Astrocyte (in vitro differentiated cells and primary cell): ENCODE results near the gene MAML2. TPM values are rescaled to one million over a fixed set of nuclear protein-coding genes. Genes with fewer than 3 reads are reported as not detected.

Experiments used
- DNase-seq: peaks from one replicate; pipeline ENCODE4 v3.0.0-alpha.2; 2010; ENCODE audit warnings: low read depth
- FAIRE-seq: peaks from 2 replicates; lab custom pipeline; 2011; peaks lifted over from hg19 to GRCh38; lab: Jason Lieb, UNC
- H2AFZ ChIP-seq: 2 replicates; pipeline ENCODE4 v1.6.0; 2012; ENCODE audit warnings: low read depth, low read length, inconsistent platforms
- H3K27ac ChIP-seq: 2 replicates; pipeline ENCODE4 v1.5.1; 2011; ENCODE audit warnings: low read depth, low read length, inconsistent platforms
- H3K27me3 ChIP-seq: 2 replicates; pipeline ENCODE4 v1.6.0; 2011; ENCODE audit warnings: low read length, inconsistent platforms; ENCODE audit not compliant: insufficient read depth
- H3K36me3 ChIP-seq: 2 replicates; pipeline ENCODE4 v1.5.1; 2011; ENCODE audit warnings: low read length, inconsistent platforms; ENCODE audit not compliant: insufficient read depth
- H3K4me1 ChIP-seq: 2 replicates; pipeline ENCODE4 v1.5.1; 2011; ENCODE audit warnings: low read length, inconsistent platforms; ENCODE audit not compliant: insufficient read depth
- H3K4me2 ChIP-seq: 2 replicates; pipeline ENCODE4 v1.6.0; 2012; ENCODE audit warnings: low read length, inconsistent platforms
- H3K4me3 ChIP-seq: 2 replicates; pipeline ENCODE4 v1.5.1; 2011; ENCODE audit warnings: low read depth, mild to moderate bottlenecking, low read length, inconsistent platforms; ENCODE audit not compliant: insufficient read depth
- H3K79me2 ChIP-seq: 2 replicates; pipeline ENCODE4 v1.6.0; 2012; ENCODE audit warnings: mild to moderate bottlenecking, low read length, inconsistent platforms; ENCODE audit not compliant: insufficient read depth
- H3K9ac ChIP-seq: 2 replicates; pipeline ENCODE4 v1.6.0; 2012; ENCODE audit warnings: mild to moderate bottlenecking, low read length, inconsistent platforms
- H3K9me3 ChIP-seq: 2 replicates; pipeline ENCODE4 v1.5.1; 2012; ENCODE audit warnings: low read depth, mild to moderate bottlenecking, low read length, inconsistent platforms; ENCODE audit not compliant: insufficient read depth
- H4K20me1 ChIP-seq: 2 replicates; pipeline ENCODE4 v1.6.0; 2012; ENCODE audit warnings: low read length, inconsistent platforms; ENCODE audit not compliant: insufficient read depth
- H3K27ac Mint-ChIP-seq: one replicate; pipeline ENCODE4 v1.8.0; 2021; ENCODE audit warnings: mild to moderate bottlenecking, mixed read lengths; ENCODE audit not compliant: unreplicated experiment
- H3K27me3 Mint-ChIP-seq: one replicate; pipeline ENCODE4 v1.8.0; 2021; ENCODE audit warnings: low read depth, mixed read lengths; ENCODE audit not compliant: unreplicated experiment
- H3K36me3 Mint-ChIP-seq: one replicate; pipeline ENCODE4 v1.8.0; 2021; ENCODE audit warnings: low read depth, mixed read lengths; ENCODE audit not compliant: unreplicated experiment
- H3K4me1 Mint-ChIP-seq: one replicate; pipeline ENCODE4 v1.8.0; 2021; ENCODE audit warnings: low read depth, mixed read lengths; ENCODE audit not compliant: unreplicated experiment
- H3K4me3 Mint-ChIP-seq: one replicate; pipeline ENCODE4 v1.8.0; 2021; ENCODE audit warnings: mild to moderate bottlenecking, moderate library complexity, mixed read lengths; ENCODE audit not compliant: unreplicated experiment
- H3K9me3 Mint-ChIP-seq: one replicate; pipeline ENCODE4 v1.8.0; 2021; ENCODE audit warnings: mild to moderate bottlenecking, mixed read lengths; ENCODE audit not compliant: unreplicated experiment
- EZH2 ChIP-seq: IDR thresholded peaks from 2 replicates; pipeline ENCODE4 v1.6.1; 2012; ENCODE audit warnings: mild to moderate bottlenecking, low read length, inconsistent platforms; ENCODE audit not compliant: insufficient read depth
- total RNA-seq: library from RNA; stranded (reverse); gene quantifications from 2 replicates; pipeline ENCODE4 v1.2.1, GENCODE V29; 2021
- TF ChIP-seq, protein P1 (sequence below): IDR thresholded peaks from 2 replicates; pipeline ENCODE4 v1.5.1; 2011; ENCODE audit warnings: low read depth, mild to moderate bottlenecking, inconsistent platforms, low read length, moderate library complexity; ENCODE audit not compliant: insufficient read depth

Gene MAML2
- total RNA-seq, 1 donor from 2014 or later = 27.4 TPM

DNA sequence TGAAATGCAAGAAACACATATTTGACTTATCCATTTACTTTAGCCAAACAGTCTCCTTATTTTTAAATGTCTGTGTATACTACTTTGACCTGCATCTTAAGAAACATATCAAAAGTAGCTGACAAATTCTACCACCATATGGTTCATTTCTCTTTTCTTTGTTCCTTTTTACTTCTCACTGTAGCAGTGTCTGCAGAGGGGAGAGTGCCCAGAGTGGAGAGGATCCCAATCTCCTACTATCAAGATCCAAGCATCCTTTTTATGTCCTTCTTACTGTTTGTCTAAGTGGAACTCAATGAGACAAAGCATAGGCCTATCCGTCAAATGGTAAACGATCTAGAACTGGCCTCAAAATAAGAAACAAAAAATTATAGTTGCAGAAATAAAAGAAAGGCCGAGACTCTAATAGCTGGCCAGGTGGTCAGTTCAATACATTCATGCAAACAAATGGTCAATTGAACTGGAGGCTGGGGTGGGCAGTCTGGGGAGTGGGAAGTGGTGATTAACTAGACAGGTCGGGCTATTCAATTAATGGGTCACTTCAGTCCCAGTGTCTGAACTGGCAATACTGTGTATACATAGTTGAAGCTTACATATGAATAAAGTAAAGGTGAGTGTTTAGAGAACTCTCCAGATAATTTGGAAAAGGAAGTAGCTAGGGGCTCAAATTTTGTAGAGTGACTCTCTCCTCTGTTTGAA, 149.1 kb downstream of the MAML2 start:
- no peak overlapping the region for H3K4me2 ChIP-seq

GRCh38 chr11:96191752-96192151, 151.2 kb downstream of the MAML2 start:
- Histone ChIP-seq H3K36me3 (no peaks in the 10 kb centered on the region), H3K27me3 (no peaks in the 10 kb centered on the region), H3K79me2 (peaks cover 56% of the 10 kb centered on the region), H2AFZ (no peak overlapping the region), H3K9me3 (no peaks in the 10 kb centered on the region), H3K4me3 (no peak overlapping the region), H3K4me1 (peaks cover 42% of the 10 kb centered on the region), H4K20me1 (no peaks in the 10 kb centered on the region), H3K9ac (no peak overlapping the region), H3K4me2 (no peak overlapping the region), H3K27ac (no peak overlapping the region)
- DNase-seq = no peak
- peaks cover 7% of the 10 kb centered on the region for H3K36me3 Mint-ChIP-seq
- no peak for TF ChIP-seq EZH2
- TF ChIP-seq, protein P1, sequence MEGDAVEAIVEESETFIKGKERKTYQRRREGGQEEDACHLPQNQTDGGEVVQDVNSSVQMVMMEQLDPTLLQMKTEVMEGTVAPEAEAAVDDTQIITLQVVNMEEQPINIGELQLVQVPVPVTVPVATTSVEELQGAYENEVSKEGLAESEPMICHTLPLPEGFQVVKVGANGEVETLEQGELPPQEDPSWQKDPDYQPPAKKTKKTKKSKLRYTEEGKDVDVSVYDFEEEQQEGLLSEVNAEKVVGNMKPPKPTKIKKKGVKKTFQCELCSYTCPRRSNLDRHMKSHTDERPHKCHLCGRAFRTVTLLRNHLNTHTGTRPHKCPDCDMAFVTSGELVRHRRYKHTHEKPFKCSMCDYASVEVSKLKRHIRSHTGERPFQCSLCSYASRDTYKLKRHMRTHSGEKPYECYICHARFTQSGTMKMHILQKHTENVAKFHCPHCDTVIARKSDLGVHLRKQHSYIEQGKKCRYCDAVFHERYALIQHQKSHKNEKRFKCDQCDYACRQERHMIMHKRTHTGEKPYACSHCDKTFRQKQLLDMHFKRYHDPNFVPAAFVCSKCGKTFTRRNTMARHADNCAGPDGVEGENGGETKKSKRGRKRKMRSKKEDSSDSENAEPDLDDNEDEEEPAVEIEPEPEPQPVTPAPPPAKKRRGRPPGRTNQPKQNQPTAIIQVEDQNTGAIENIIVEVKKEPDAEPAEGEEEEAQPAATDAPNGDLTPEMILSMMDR = no peak
- peak overlapping the region; percentile 75 for H3K27ac Mint-ChIP-seq
- H3K4me3 Mint-ChIP-seq = no peak overlapping the region
- H3K27me3 Mint-ChIP-seq = no peaks in the 10 kb centered on the region
- no peaks in the 10 kb centered on the region for H3K9me3 Mint-ChIP-seq
- peaks cover 65% of the 10 kb centered on the region for H3K4me1 Mint-ChIP-seq
- no peak for FAIRE-seq

More for the DNA sequence above, 149.1 kb downstream of the MAML2 start:
- Histone ChIP-seq H2AFZ (no peak overlapping the region), H3K4me1 (peaks cover 25% of the 10 kb centered on the region), H3K79me2 (peaks cover 75% of the 10 kb centered on the region), H4K20me1 (no peaks in the 10 kb centered on the region), H3K27ac (no peak overlapping the region), H3K27me3 (no peaks in the 10 kb centered on the region), H3K9ac (no peak overlapping the region), H3K4me3 (no peak overlapping the region), H3K9me3 (no peaks in the 10 kb centered on the region), H3K36me3 (no peaks in the 10 kb centered on the region)
- H3K36me3 Mint-ChIP-seq = peaks cover 7% of the 10 kb centered on the region
- H3K4me1 Mint-ChIP-seq = peaks cover 61% of the 10 kb centered on the region
- no peak for TF ChIP-seq EZH2
- TF ChIP-seq, protein P1 = no peak
- FAIRE-seq (no peak), DNase-seq (no peak)
- no peaks in the 10 kb centered on the region for H3K9me3 Mint-ChIP-seq
- no peaks in the 10 kb centered on the region for H3K27me3 Mint-ChIP-seq
- H3K4me3 Mint-ChIP-seq = no peak overlapping the region
- H3K27ac Mint-ChIP-seq = peak overlapping the region; percentile 7

DNA sequence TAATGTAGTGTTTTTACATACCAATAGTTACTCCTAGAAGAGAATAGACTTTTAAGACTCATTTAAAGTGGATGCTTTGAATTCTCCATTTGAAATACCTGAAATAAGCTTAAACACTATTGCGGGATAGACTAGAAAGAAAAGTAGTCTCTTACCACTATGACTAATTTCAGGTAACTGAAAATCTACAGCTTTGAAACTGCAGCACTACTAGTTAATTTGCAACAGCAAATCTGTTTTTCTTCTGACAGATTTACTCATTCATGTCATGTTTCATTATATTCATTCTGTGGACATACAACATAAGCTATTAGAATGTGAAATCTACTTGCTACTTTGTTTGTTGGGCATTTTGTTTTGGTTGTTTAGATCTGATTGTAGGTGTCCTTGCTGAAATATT, 153.6 kb downstream of the MAML2 start:
- FAIRE-seq (no peak), DNase-seq (no peak)
- Histone ChIP-seq H3K4me2 (peak overlapping the region; percentile 77), H3K27me3 (no peaks in the 10 kb centered on the region), H3K9ac (peak overlapping the region; percentile 82), H3K4me1 (peaks cover 38% of the 10 kb centered on the region), H3K4me3 (no peak overlapping the region), H3K36me3 (no peaks in the 10 kb centered on the region), H3K79me2 (peaks cover 53% of the 10 kb centered on the region), H3K9me3 (no peaks in the 10 kb centered on the region), H4K20me1 (no peaks in the 10 kb centered on the region), H2AFZ (no peak overlapping the region), H3K27ac (peak overlapping the region; percentile 96)
- no peak overlapping the region for H3K27ac Mint-ChIP-seq
- H3K36me3 Mint-ChIP-seq = peaks cover 7% of the 10 kb centered on the region
- H3K4me1 Mint-ChIP-seq = peaks cover 61% of the 10 kb centered on the region
- TF ChIP-seq, protein P1 = no peak
- no peak for TF ChIP-seq EZH2
- H3K9me3 Mint-ChIP-seq = no peaks in the 10 kb centered on the region
- no peak overlapping the region for H3K4me3 Mint-ChIP-seq
- no peaks in the 10 kb centered on the region for H3K27me3 Mint-ChIP-seq
